Endothelial cell (in vitro differentiated cells): Measurements from ENCODE around the gene TANGO6. TPM values are rescaled to one million over a fixed set of nuclear protein-coding genes. Genes with fewer than 3 reads are reported as not detected.

ENCODE experiments used
- DNase-seq: peaks from one replicate; pipeline ENCODE4 v3.0.0; 2021; ENCODE audit warnings: low spot score
- H3K27ac Mint-ChIP-seq: one replicate; pipeline ENCODE4 v1.8.0; 2021; ENCODE audit warnings: mixed read lengths, inconsistent platforms; ENCODE audit not compliant: unreplicated experiment
- H3K27me3 Mint-ChIP-seq: one replicate; pipeline ENCODE4 v1.8.0; 2021; ENCODE audit warnings: mild to moderate bottlenecking, moderate library complexity, mixed read lengths, inconsistent platforms; ENCODE audit not compliant: unreplicated experiment
- H3K36me3 Mint-ChIP-seq: one replicate; pipeline ENCODE4 v1.8.0; 2021; ENCODE audit warnings: mild to moderate bottlenecking, low read depth, mixed read lengths, inconsistent platforms; ENCODE audit not compliant: unreplicated experiment
- H3K4me1 Mint-ChIP-seq: one replicate; pipeline ENCODE4 v1.8.0; 2021; ENCODE audit warnings: mild to moderate bottlenecking, mixed read lengths, inconsistent platforms; ENCODE audit not compliant: unreplicated experiment
- H3K4me3 Mint-ChIP-seq: one replicate; pipeline ENCODE4 v1.8.0; 2021; ENCODE audit warnings: mild to moderate bottlenecking, mixed read lengths, inconsistent platforms; ENCODE audit not compliant: unreplicated experiment
- H3K9me3 Mint-ChIP-seq: one replicate; pipeline ENCODE4 v1.8.0; 2021; ENCODE audit warnings: mixed read lengths, inconsistent platforms; ENCODE audit not compliant: unreplicated experiment
- total RNA-seq: library from RNA; stranded (reverse); fragmentation: NEBNext Ultra II Directional; extraction: Animal tissue kit (Norgen Biotek cat#: 25700); gene quantifications from one replicate; pipeline ENCODE4 v1.2.1, GENCODE V29; 2021; ENCODE audit not compliant: unreplicated experiment
- TF ChIP-seq, protein P1 (sequence below): fragments of 200-600 bp; sonication (generic); IDR thresholded peaks from one replicate; pipeline ENCODE4 v1.5.0; 2021; ENCODE audit warnings: antibody characterized with exemption; ENCODE audit not compliant: unreplicated experiment

TANGO6 gene
- total RNA-seq, 1 donor from 2014 or later = 10.4 TPM

DNA sequence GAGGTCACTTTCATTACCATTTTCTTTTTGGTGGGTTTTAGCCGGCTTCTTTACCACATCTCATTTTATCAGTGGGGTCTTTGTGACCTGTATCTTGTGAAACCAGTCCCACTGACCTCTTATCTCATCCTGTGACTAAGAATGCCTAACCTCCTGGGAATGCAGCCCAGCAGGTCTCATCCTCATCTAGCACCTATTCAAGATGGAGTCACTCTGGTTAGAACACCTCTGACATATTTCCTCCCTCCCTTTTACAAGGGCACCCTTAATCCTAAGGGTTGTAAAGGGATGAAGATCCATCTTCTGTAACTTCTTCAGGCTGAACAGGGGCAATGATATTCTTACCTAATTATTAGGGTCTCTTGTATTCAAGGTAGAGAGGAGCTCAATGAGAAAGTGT lies 154.2 kb downstream of the TANGO6 start:
- no peaks in the 10 kb centered on the region for H3K27me3 Mint-ChIP-seq
- no peaks in the 10 kb centered on the region for H3K9me3 Mint-ChIP-seq
- peaks cover 3% of the 10 kb centered on the region for H3K36me3 Mint-ChIP-seq
- DNase-seq = no peak
- H3K27ac Mint-ChIP-seq = no peak overlapping the region
- TF ChIP-seq, protein P1, sequence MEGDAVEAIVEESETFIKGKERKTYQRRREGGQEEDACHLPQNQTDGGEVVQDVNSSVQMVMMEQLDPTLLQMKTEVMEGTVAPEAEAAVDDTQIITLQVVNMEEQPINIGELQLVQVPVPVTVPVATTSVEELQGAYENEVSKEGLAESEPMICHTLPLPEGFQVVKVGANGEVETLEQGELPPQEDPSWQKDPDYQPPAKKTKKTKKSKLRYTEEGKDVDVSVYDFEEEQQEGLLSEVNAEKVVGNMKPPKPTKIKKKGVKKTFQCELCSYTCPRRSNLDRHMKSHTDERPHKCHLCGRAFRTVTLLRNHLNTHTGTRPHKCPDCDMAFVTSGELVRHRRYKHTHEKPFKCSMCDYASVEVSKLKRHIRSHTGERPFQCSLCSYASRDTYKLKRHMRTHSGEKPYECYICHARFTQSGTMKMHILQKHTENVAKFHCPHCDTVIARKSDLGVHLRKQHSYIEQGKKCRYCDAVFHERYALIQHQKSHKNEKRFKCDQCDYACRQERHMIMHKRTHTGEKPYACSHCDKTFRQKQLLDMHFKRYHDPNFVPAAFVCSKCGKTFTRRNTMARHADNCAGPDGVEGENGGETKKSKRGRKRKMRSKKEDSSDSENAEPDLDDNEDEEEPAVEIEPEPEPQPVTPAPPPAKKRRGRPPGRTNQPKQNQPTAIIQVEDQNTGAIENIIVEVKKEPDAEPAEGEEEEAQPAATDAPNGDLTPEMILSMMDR = no peak
- H3K4me1 Mint-ChIP-seq = no peaks in the 10 kb centered on the region
- H3K4me3 Mint-ChIP-seq = no peak overlapping the region

DNA sequence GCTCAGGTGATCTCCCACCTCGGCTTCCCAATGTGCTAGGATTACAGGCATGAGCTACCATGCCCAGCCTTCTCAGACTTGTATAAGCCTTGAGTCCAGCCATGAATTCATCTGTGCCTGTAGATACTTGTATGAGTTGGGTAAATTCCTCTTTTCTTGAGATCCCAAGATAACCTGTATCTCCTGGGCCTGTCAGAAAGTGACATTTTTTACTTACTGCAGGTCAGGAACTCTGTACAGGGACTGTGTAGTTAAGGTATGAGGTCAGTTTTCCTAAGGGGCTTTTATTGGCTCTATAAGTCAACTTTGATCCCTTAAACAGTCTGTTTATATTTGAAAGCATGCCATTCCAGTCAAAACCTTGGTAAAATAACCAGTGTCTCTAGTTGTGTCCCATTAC lies 155.8 kb downstream of the TANGO6 start:
- no peak overlapping the region for H3K4me3 Mint-ChIP-seq
- H3K27me3 Mint-ChIP-seq = no peaks in the 10 kb centered on the region
- DNase-seq = no peak
- no peak overlapping the region for H3K27ac Mint-ChIP-seq
- TF ChIP-seq, protein P1 = no peak
- H3K9me3 Mint-ChIP-seq = no peaks in the 10 kb centered on the region
- H3K4me1 Mint-ChIP-seq = no peaks in the 10 kb centered on the region
- peaks cover 7% of the 10 kb centered on the region for H3K36me3 Mint-ChIP-seq

DNA sequence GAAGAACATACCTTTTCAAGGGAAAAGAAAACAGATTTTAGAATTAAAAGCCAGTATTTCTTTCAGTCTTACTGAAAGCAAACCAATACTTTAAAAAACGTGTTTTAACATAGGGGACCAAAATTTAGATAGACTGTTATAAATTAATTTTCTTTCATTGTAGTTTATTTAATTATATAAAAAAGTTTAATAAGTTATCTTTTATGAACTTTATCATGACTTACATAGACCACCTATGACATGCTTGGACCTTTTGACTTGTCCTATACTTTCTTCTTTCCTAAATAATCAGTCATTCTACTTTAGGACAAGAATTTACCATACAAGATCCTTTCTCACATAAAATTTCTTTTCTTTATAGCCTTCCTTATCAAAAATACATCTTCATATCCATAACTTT lies 160.2 kb downstream of the TANGO6 start:
- peaks cover 10% of the 10 kb centered on the region for H3K36me3 Mint-ChIP-seq
- H3K9me3 Mint-ChIP-seq = no peaks in the 10 kb centered on the region
- DNase-seq = no peak
- no peak overlapping the region for H3K4me3 Mint-ChIP-seq
- TF ChIP-seq, protein P1 = no peak
- H3K27ac Mint-ChIP-seq = no peak overlapping the region
- H3K4me1 Mint-ChIP-seq = no peaks in the 10 kb centered on the region
- no peaks in the 10 kb centered on the region for H3K27me3 Mint-ChIP-seq

DNA sequence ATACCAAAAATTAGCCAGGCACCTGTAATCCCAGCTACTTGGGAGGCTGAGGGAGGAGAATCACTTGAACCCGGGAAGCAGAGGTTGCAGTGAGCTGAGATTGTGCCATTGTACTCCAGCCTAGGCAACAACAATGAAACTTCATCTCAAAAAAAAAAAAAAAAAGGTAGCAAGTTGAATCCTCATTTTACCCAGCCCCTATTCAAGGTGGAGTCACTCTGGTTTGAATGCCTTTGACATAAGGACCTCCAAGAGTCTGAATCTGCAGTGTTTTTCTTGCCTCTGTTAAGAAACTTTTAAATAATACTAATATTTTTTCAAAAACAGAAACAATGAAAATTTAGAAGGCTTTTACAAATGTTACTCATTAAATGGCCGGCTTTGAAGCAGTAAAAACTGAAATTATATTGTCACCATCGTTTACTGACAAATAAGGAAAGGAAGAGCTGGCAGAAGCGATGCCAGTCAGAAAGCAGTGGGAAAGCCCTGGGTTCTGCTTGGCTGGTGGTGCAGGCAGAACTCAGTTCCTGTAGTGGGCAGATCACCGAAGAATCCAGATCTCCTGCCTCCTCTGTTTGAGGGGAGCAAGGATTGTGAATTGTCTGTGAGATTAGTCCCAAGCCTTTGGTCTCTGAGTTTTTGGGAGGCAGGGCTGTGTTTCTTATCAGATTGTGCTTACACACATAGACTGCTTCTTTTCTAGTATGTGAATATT lies 162.5 kb downstream of the TANGO6 start:
- H3K4me1 Mint-ChIP-seq = no peaks in the 10 kb centered on the region
- no peak overlapping the region for H3K27ac Mint-ChIP-seq
- peaks cover 10% of the 10 kb centered on the region for H3K36me3 Mint-ChIP-seq
- H3K27me3 Mint-ChIP-seq = no peaks in the 10 kb centered on the region
- no peak for DNase-seq
- H3K9me3 Mint-ChIP-seq = no peaks in the 10 kb centered on the region
- TF ChIP-seq, protein P1 = no peak
- peak overlapping the region; percentile 65 for H3K4me3 Mint-ChIP-seq

DNA sequence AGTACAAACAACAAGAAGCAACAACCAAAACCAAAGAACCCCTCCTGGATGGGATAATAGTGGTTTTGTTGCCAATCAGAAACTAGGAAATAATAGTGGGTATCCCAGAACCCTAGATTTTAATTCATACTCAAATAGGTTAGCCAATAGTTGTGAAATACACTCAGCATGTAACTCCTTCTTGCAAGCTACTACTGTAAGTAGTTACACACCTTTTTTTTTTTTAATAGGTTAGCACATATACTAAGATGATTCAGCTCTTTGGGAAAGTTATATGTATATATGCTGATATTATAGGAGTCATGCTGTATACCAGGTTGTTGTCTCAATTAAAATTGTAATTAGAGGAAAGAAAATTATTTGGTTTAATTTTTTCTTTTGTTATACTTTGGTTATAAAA lies 169.6 kb downstream of the TANGO6 start:
- Mint-ChIP-seq H3K36me3 (peaks cover 3% of the 10 kb centered on the region), H3K27me3 (peaks cover 2% of the 10 kb centered on the region), H3K9me3 (no peaks in the 10 kb centered on the region), H3K4me1 (peaks cover 9% of the 10 kb centered on the region), H3K27ac (no peak overlapping the region), H3K4me3 (no peak overlapping the region)
- no peak for DNase-seq
- TF ChIP-seq, protein P1 = no peak
